ENCODE data around the gene WNT8B. TPM values are rescaled to one million over a fixed set of nuclear protein-coding genes. Genes with fewer than 3 reads are reported as not detected.

The WNT8B gene
- total RNA-seq, 1 experiment from 2014 or later = not detected

GRCh38 chr10:100483876-100484666 lies 21.3 kb downstream of the WNT8B start:
- no peak for DNase-seq (ENCODE audit: low read depth)

GRCh38 chr10:100485366-100485765 lies 22.6 kb downstream of the WNT8B start:
- DNase-seq (ENCODE audit: low read depth) = no peak

- DNase-seq (ENCODE audit: low read depth) = no peak
Measured at GRCh38 chr10:100485801-100486495, 23.1 kb downstream of the WNT8B start.

- DNase-seq (ENCODE audit: low read depth) = no peak
Measured at GRCh38 chr10:100487529-100487928, 24.7 kb downstream of the WNT8B start.

- DNase-seq (ENCODE audit: low read depth) = no peak
Measured at GRCh38 chr10:100489396-100489795, 26.6 kb downstream of the WNT8B start.

- DNase-seq (ENCODE audit: low read depth) = no peak
Measured at GRCh38 chr10:100490531-100490930, 27.7 kb downstream of the WNT8B start.

- DNase-seq (ENCODE audit: low read depth) = no peak
Measured at GRCh38 chr10:100496567-100496966, 33.8 kb downstream of the WNT8B start.

- DNase-seq (ENCODE audit: low read depth) = no peak
Measured at GRCh38 chr10:100498059-100498458, 35.2 kb downstream of the WNT8B start.

- no peak for DNase-seq (ENCODE audit: low read depth)
Measured at GRCh38 chr10:100501423-100501822, 38.6 kb downstream of the WNT8B start.

- DNase-seq (ENCODE audit: low read depth) = no peak
Measured at GRCh38 chr10:100502926-100503494, 40.2 kb downstream of the WNT8B start.

- DNase-seq (ENCODE audit: low read depth) = no peak
Measured at GRCh38 chr10:100504096-100504495, 41.3 kb downstream of the WNT8B start.

- no peak for DNase-seq (ENCODE audit: low read depth)
Measured at GRCh38 chr10:100505164-100505563, 42.4 kb downstream of the WNT8B start.

- DNase-seq (ENCODE audit: low read depth) = peak; percentile 40
Measured at GRCh38 chr10:100506596-100507356, 44.0 kb downstream of the WNT8B start.

- DNase-seq (ENCODE audit: low read depth) = no peak
Measured at GRCh38 chr10:100507357-100507732, 44.5 kb downstream of the WNT8B start.

GRCh38 chr10:100508266-100508665 lies 45.5 kb downstream of the WNT8B start:
- DNase-seq (ENCODE audit: low read depth) = no peak

GRCh38 chr10:100508691-100509150 lies 45.9 kb downstream of the WNT8B start:
- DNase-seq (ENCODE audit: low read depth) = no peak

GRCh38 chr10:100509241-100509840 lies 46.5 kb downstream of the WNT8B start:
- DNase-seq (ENCODE audit: low read depth) = no peak

- DNase-seq (ENCODE audit: low read depth) = no peak
Measured at GRCh38 chr10:100510533-100511308, 47.9 kb downstream of the WNT8B start.

- DNase-seq (ENCODE audit: low read depth) = no peak
Measured at GRCh38 chr10:100515612-100516011, 52.8 kb downstream of the WNT8B start.

- no peak for DNase-seq (ENCODE audit: low read depth)
Measured at GRCh38 chr10:100516847-100517246, 54.0 kb downstream of the WNT8B start.

GRCh38 chr10:100518761-100519241 lies 56.0 kb downstream of the WNT8B start:
- peak; percentile 49 for DNase-seq (ENCODE audit: low read depth)
